GM19463 (cell line): ENCODE data around the gene C11orf58.

Experiments
- ATAC-seq: cut with Tn5 transposase; IDR thresholded peaks from one replicate; pipeline ENCODE4 v1.9.1; 2021; ENCODE audit warnings: mild to moderate bottlenecking, moderate library complexity; ENCODE audit not compliant: unreplicated experiment

C11orf58 gene

DNA sequence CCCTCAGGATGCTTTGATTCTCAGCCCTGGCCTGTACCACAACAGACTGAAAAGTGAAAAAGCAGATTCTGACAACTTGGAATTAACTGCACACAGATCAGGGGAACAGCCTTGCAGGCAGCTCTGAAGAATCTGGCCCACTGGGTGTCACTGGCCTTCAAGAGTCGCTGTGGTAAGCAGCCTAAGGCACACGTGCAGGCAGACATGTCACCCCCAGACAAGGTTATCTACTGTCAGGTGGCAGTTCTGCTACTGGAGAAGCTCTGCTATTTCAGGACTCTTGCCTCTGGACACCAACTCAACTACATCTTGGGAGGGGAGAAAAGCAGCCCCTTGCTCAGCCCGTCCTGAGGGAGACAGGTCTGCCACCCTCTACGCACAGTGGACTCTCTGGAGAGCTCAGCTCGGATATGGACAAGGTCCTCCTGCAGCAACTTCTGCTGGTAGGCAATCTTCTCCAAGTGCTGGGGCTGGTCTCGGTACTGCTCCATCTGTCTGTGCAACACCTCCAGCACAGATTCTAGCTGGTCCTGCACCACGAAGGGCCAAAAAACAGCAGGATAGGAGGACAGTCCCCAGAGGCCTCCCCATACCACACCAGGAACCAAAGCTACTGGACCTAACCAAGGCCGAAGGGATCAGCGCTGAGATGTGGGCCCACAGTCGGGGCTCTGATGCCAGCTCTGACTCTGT lies 63.0 kb downstream of the C11orf58 start:
- no peak for ATAC-seq

DNA sequence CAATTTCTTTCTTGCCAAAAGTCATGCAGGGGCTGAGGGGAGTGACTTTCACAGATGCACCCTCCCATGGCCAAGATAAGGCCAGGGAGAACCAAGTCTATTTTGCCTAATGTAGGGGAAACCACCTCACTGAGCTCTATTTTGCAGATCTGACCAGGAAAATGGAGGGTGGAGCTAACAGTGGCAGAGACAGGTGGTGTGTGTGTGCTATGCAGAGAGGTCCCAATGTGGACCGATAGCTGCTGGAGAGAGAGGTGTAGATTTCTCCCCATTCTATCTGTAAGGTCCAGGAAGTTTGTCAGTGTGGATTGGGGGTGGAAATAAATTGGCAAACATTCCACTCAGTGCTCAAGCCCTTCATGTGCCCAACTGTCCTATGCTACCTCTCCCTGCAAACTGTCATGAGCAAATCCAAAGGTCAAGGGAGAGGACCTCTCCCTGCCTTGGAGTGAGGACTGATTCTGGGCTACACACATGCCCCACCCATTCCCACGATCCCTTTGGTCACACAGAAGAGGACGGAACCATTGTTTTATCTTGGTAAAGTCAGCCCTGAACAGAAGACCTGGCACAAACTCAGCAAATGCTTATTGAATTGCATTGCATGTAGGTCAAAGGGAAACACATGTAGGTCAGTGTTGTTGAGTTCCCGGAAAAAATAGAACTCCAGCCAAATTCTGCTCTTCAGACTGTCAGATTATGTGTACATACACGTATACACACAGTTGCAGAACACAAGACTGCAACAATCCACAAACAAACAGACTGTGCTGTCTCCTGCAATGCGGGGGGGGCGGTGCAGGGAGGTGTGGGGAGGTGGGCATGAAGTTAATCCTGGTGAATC lies 65.9 kb downstream of the C11orf58 start:
- no peak for ATAC-seq

DNA sequence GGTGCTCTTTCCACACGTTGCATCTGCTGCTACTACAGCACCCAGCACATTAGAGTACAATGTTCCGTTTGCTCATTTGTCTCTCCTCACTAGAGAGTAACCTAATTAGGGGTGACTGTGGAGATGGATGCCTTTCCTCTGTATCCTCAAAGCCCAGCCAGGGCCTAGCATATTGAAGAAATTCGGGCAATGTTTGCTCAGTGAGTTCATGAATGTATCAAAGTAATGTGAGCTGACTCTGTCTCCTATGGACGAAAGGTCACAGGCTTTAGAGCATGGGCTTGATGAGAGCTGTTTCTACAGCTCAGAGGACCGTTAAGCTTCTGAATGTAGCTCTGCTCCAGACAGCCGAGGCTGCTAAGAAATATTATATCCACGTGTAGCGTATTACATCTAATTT lies 67.5 kb downstream of the C11orf58 start:
- ATAC-seq, result no peak

DNA sequence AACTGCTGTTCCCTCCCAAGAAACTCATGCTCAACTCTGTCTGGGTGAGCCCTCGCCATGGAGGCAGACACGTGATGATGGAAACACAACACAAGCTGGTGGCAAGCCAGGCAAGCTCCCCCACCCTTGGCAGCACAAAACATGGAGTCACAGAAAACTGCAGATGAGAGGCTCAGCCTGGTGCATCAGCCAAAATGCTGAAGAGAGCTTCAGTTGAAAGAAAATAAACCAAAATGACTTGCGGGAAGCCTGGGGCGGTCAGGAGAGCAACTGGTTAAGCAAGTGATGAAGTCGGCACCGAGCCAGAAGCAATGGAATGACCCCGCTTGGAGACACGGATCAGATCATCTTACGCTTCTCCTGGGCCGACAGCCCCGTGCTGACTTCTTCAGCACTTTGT lies 68.3 kb downstream of the C11orf58 start:
- ATAC-seq, result no peak

DNA sequence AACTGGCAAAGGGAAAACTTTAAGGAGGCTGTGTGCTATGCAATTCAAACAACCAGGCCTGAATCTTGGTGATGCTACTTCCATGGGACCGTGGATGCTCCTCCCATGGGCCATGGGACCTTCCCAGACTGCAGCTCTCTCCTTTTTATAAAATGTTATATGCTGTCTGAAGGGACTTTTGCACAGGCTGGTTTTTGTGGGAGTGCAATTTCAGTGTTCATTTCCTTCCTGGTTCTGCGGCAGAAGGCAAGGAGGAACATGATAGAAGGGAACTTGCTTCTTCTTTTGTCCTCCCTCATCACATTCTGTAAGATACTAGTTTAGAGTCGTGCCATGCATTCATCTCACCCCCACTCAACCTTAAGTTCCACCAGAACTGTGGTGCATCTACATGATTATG lies 68.9 kb downstream of the C11orf58 start:
- no peak for ATAC-seq
